AG09319 (cell line): ENCODE data around the gene FGG.

Experiments used
- DNase-seq: peaks from one replicate; pipeline ENCODE4 v3.0.0-alpha.2; 2010; ENCODE audit warnings: low read depth; ENCODE audit errors: extremely low read depth
- TF ChIP-seq, protein P1 (sequence below): IDR thresholded peaks from 2 replicates; pipeline ENCODE4 v1.5.1; 2011; ENCODE audit warnings: low read depth, mild to moderate bottlenecking, inconsistent platforms, low read length, moderate library complexity

FGG gene

DNA sequence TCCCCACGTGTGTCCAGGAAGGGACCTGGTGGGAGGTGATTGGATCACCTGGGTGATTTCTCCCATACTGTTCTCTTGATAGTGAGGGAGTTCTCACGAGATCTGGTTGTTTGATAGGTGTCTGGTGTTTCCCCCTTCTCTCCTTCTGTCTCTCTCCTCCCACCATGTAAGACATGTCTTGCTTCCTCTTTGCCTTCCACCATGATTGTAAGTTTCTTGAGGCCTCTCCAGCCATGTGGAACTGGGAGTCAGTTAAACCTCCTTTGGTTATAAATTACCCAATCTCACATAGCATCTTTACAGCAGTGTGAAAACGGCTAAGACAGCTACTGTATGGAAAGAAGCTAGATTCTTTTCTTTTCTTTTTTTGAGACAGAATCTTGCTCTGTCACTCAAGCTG lies 21.6 kb upstream of the FGG start:
- DNase-seq = no peak
- TF ChIP-seq, protein P1, sequence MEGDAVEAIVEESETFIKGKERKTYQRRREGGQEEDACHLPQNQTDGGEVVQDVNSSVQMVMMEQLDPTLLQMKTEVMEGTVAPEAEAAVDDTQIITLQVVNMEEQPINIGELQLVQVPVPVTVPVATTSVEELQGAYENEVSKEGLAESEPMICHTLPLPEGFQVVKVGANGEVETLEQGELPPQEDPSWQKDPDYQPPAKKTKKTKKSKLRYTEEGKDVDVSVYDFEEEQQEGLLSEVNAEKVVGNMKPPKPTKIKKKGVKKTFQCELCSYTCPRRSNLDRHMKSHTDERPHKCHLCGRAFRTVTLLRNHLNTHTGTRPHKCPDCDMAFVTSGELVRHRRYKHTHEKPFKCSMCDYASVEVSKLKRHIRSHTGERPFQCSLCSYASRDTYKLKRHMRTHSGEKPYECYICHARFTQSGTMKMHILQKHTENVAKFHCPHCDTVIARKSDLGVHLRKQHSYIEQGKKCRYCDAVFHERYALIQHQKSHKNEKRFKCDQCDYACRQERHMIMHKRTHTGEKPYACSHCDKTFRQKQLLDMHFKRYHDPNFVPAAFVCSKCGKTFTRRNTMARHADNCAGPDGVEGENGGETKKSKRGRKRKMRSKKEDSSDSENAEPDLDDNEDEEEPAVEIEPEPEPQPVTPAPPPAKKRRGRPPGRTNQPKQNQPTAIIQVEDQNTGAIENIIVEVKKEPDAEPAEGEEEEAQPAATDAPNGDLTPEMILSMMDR = no peak

DNA sequence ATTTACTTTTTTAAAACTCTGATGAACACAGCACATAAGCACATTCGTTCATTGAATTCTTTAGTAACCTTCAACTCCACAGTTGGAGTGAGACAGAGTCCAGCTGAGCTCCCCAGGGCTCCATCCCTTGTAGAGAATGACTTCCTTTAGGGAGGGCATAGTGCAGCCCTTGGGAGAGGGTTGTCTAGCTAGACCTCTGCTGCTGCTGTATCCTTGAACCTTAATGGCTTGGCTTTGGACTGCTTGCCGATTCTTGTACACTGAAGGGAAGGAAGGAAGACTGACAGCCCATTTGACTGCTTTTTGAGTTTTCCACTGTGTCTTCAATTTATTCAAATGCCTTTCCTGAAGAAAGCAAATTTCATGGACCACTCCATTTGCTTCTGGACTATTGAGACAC lies 19.4 kb upstream of the FGG start:
- TF ChIP-seq, protein P1 = no peak
- DNase-seq = no peak

DNA sequence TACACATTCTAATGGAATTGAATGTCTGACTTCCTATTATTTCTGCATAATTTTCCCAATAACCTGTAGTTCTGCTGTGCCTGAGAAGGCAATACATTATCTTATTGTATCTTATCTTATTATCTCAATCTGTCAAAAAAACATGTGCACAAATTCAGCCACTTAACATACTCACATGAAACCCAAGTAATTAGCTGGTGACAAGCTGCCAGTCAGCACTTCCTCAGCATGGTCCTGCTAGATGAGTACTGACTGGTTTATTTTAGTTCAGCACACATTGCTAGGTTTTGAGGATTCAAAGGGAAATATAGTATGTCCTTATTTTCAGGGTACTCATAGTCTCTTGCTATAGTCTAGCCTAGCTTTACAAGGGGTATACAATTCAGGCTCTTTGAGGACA lies 17.9 kb upstream of the FGG start:
- no peak for DNase-seq
- TF ChIP-seq, protein P1 = no peak

DNA sequence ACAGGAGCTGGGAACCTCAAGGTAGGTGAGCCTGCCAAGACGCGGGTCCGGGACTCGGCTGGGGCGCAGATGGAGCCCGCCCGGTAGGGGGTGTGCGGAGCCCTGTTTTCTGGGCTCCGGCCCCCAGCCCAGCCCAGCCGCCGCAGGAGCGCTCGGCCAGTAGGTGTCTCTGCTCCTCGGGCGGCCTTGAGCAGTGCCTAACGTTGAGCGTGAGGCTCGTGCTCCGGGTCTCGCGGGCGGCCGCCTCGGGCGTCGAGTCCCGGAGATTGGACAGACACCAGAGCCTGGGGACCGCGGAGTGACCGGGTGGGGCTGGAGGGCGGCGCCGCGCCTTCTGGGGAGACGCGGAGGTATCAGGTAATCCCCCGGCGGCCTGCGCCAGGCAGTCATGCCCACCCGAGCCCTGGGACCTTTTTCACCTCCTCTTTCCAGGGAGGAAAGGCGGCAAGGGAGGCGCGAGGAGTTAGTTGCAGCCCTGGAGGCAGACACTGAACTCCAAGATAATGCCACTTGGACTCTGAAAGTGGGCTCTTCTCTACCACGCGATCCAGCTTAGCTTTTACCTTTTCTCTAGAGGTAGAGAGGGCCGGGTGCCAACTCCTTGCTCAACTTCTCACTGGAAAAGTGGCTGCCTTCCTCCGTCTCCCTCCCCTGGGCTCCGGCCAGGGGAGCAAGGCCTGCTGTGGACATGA lies 14.5 kb upstream of the FGG start:
- no peak for DNase-seq
- TF ChIP-seq, protein P1 = peak; percentile 45

DNA sequence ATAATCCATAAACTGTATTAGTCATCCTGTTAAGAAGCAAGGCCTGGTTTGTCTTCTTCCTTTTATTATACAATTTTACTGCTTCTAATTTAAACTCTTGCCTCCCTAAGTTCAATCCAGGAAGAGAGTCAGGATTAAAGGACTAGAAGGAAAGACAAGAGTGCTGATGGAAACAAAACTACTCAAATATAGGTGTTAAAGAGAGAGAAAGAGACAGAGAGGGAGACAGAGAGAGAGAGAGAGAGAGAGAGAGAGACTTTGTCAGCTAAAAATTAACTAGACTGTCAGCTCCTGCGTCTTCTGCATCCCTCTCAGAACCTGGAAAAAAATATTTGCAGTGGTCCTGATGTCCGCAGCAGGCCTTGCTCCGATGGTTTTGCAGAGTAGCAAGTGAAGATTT lies 13.5 kb upstream of the FGG start:
- TF ChIP-seq, protein P1 = no peak
- DNase-seq = no peak

DNA sequence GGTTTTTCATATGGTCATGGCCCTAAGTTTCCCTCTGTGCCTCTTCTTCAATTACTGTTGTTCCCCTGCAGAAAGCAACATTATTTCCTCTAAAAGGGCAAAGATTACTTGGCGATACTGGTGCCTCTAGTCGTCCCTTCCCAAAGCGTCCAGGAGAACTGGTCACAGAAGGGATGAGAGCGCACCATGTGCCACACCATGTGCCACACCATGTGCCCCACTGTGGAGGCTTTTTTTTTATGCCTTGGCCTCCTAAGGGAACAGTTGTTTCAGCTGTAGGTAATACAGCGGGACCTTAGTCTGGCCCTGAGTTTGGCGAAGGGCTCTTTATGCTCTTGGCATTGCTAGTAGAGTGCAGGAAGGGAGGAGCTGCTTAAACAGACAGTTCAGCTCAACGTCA lies 11.5 kb upstream of the FGG start:
- DNase-seq = no peak

DNA sequence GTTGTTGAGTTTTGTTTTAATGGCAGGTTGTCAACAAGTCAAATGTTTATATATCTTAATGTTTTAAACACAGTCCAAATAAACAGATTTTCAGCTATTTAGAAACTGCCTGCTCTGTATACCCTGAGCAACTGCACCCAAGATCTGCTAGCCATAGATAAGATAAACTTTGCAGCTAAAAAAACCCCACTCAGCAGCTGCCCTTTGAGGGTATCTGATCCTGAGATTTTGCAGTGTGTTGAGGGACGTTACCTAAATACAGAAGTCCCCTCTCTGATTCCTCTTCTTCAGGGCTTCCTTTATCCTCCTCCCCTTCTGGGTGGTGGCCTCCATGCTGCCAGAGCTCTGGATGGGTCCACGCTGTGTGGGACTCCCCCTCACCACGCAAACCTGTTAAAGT lies 11.0 kb upstream of the FGG start:
- DNase-seq = no peak
- TF ChIP-seq, protein P1 = no peak

More for the DNA sequence above, 11.5 kb upstream of the FGG start:
- TF ChIP-seq, protein P1 = no peak
